HL-60 (cell line): ENCODE data around the gene CAGE1.

Source experiments
- GABPA ChIP-seq: IDR thresholded peaks from 2 replicates; pipeline ENCODE4 v1.6.1; 2012; ENCODE audit warnings: low read depth
- POLR2AphosphoS5 ChIP-seq: IDR thresholded peaks from 2 replicates; pipeline ENCODE4 v1.6.1; 2012; ENCODE audit warnings: low read depth
- SPI1 ChIP-seq: IDR thresholded peaks from 2 replicates; pipeline ENCODE4 v1.6.1; 2012; ENCODE audit warnings: low read depth, mild to moderate bottlenecking, borderline replicate concordance
- TF ChIP-seq, protein P1 (sequence below): IDR thresholded peaks from one replicate; pipeline ENCODE4 v1.5.1; 2011; ENCODE audit warnings: low read length, control low read depth, inconsistent platforms; ENCODE audit not compliant: insufficient read depth
- TF ChIP-seq, protein P2 (sequence below): IDR thresholded peaks from 2 replicates; pipeline ENCODE4 v1.6.1; 2012; ENCODE audit warnings: low read depth; ENCODE audit not compliant: insufficient replicate concordance

DNA sequence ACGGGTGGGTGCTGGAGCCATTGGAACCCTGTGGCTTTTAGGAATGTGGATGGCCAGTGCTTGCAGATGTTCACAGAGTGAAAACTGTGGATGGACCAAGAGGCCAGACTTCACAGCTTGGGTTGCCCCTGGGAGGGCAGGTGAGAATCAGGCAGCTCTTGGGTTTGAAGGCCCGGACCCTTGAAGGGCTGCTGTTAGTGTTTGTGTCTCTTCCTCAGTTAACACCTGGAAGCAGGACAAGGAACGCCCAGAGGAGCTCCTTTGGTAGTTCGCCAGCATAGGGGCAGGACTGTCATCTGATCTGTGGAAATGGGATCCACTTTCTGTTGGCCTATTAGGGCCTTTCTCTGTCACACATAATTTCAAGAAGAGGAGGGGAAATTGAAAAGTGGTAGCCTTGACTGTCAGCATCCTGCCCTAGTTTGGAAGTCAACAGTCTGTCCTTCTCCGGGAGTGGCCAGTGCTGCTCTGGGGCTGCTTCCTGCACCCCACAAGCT, 43.6 kb upstream of the CAGE1 start:
- TF ChIP-seq, protein P1, sequence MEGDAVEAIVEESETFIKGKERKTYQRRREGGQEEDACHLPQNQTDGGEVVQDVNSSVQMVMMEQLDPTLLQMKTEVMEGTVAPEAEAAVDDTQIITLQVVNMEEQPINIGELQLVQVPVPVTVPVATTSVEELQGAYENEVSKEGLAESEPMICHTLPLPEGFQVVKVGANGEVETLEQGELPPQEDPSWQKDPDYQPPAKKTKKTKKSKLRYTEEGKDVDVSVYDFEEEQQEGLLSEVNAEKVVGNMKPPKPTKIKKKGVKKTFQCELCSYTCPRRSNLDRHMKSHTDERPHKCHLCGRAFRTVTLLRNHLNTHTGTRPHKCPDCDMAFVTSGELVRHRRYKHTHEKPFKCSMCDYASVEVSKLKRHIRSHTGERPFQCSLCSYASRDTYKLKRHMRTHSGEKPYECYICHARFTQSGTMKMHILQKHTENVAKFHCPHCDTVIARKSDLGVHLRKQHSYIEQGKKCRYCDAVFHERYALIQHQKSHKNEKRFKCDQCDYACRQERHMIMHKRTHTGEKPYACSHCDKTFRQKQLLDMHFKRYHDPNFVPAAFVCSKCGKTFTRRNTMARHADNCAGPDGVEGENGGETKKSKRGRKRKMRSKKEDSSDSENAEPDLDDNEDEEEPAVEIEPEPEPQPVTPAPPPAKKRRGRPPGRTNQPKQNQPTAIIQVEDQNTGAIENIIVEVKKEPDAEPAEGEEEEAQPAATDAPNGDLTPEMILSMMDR = no peak
- TF ChIP-seq, protein P2, sequence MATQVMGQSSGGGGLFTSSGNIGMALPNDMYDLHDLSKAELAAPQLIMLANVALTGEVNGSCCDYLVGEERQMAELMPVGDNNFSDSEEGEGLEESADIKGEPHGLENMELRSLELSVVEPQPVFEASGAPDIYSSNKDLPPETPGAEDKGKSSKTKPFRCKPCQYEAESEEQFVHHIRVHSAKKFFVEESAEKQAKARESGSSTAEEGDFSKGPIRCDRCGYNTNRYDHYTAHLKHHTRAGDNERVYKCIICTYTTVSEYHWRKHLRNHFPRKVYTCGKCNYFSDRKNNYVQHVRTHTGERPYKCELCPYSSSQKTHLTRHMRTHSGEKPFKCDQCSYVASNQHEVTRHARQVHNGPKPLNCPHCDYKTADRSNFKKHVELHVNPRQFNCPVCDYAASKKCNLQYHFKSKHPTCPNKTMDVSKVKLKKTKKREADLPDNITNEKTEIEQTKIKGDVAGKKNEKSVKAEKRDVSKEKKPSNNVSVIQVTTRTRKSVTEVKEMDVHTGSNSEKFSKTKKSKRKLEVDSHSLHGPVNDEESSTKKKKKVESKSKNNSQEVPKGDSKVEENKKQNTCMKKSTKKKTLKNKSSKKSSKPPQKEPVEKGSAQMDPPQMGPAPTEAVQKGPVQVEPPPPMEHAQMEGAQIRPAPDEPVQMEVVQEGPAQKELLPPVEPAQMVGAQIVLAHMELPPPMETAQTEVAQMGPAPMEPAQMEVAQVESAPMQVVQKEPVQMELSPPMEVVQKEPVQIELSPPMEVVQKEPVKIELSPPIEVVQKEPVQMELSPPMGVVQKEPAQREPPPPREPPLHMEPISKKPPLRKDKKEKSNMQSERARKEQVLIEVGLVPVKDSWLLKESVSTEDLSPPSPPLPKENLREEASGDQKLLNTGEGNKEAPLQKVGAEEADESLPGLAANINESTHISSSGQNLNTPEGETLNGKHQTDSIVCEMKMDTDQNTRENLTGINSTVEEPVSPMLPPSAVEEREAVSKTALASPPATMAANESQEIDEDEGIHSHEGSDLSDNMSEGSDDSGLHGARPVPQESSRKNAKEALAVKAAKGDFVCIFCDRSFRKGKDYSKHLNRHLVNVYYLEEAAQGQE = no peak
- no peak for TF ChIP-seq POLR2AphosphoS5
- no peak for TF ChIP-seq GABPA
- TF ChIP-seq SPI1 = no peak
